Measurements from ENCODE around the gene CASK.
"Not testable (repeated sequence)": the region's sequence is repeated elsewhere in the genome, so short reads cannot be mapped to it uniquely, and the experiment has no call there.

The CASK gene

DNA sequence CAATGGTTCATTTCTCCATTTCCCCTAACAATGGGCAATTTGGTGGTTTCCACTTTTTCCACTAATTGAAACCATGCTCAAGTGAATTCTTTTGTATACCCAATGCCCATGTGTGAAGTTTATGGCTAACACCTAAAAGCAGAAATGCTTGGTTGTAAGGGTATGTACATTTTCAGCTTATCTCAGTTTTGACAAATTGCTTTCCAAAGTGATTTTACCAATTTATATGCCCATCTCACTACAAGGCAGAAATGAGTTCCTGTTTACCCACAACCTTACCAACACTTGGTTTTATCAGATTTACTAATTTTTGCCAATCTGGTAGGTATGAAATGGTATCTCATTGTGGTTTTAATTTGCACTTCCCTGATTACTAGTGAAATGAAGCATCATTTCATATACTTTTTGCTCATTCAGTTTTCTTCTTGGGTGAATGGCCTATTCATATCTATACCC lies 219.8 kb downstream of the CASK start:
- in situ Hi-C loops (cut with HindIII; ENCODE audit: low sequenced_read_pairs): no loop called here

DNA sequence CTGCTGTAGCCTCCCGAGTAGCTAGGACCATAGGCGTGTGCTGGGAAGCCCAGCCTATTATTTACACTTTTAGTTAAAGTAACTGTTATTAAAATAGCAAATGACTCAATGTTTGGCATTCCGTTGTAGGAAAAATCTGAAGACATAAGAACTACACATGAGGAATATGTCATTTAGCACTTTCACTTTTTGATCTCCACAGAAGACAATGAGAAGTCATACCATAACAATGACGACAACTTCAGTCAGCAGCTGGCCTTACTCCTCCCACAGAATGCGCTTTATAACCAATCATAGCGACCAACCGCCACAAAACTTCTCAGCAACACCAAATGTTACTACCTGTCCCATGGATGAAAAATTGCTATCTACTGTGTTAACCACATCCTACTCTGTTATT lies 227.9 kb downstream of the CASK start:
- in situ Hi-C loops (cut with HindIII; ENCODE audit: low sequenced_read_pairs): no loop called here

DNA sequence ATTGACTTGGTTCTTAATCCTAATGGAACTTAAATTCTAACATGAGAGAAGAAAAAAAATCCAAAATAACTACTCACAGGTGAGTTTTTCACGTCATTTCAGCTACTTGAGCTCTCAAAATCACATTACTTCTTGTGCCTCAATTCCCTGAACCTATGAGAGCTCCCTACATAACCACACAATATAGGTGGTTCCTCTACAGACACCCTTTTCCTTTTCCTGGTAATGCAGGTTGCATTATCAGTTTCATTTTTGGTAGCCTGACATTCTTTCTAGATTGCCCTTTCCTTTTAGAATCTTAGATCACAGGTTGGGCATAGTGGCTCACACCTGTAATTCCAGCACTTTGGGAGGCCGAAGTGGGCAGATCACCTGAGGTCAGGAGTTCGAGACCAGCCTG lies 230.3 kb downstream of the CASK start:
- in situ Hi-C loops (cut with HindIII; ENCODE audit: low sequenced_read_pairs): no loop called here

DNA sequence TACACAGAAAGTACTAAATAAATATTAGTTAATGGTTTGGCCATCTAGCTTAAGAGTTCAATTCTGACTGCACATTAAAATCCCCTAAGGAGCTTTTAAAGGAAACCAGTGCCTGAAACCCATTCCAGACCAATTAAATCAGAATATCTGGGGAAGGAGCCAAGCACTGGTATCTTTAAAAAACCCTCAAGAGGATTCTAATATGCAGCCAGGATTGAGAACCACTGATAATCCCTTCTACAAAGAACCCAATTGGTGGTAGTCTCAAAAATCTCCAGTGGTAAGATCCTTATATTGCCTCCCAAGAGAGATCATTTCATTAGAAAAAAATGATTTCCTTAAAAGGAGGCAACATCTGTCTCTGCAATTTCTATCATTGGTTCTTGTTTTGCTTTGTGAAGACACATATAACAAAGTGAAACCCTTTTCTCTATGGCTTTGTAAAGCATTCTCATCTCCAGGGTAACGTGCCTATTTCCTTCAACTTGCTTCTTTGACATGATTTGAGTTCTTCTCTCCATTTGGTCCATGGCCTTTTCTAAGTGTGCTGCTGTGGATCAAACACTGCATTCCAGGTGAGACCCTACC lies 231.1 kb downstream of the CASK start:
- in situ Hi-C loops (cut with HindIII; ENCODE audit: low sequenced_read_pairs): no loop called here

DNA sequence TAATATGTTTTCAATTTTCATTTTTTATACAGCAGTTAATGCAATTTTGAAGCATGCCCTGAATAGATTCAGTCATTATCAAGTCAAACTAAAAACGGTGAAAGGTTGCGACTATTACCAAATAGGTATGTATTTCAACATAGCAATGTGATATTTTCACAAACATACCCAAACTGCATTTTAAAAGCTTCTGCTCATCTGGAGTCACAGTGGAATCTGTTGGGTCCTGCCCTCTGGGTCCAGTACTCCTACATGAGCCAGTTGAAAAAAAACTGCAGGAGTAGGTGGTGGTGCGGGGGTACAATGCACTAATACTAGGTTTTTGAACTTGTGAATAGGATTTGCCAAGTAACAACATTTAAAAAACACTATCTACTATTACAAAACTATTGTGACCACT lies 233.6 kb downstream of the CASK start:
- in situ Hi-C loops (cut with HindIII; ENCODE audit: low sequenced_read_pairs): no loop called here

DNA sequence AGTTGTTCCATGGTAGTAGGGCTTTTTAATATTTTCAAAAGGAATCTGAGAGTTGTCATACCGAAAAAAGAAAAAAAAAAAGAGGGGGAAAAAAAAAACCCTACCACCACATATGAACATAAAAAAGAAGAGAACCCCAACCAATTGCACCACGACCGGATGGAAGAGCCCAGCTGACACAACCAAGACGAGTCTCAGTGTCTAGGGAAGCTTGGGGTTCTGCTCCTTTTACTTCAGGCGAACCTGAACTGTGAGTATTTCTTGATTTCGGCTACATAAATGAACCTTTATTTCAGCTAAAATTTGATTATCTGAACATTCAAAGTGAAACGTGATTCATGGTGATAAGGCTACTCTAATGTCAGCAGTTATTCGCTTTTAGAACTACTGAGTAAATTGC lies 234.5 kb downstream of the CASK start, which contains the start of gene GPR34:
GPR34 (plus strand) TSS at position 139 of the 400 bp plus-strand sequence. CDS start 6,661 bp downstream, outside the sequence.
- in situ Hi-C loops (cut with HindIII; ENCODE audit: low sequenced_read_pairs): no loop called here

DNA sequence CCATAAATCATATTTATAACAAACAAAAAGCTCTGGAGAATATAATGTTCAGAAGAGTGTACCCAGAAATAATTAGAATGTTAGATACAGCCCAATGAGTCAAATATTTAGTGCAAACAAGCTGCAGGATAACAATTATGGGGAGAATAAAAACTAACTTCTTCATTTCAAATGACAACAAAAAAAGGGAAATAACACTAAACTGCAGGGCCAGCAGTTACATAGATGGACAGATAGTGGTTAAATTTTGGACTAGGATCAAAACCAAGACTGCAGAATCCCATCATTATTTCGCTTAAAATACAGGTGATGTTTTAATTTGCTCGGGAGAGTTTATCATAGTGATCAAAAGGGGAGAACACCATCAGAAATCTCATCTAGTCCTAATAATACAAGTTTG lies 235.2 kb downstream of the CASK start:
- in situ Hi-C loops (cut with HindIII; ENCODE audit: low sequenced_read_pairs): no loop called here

DNA sequence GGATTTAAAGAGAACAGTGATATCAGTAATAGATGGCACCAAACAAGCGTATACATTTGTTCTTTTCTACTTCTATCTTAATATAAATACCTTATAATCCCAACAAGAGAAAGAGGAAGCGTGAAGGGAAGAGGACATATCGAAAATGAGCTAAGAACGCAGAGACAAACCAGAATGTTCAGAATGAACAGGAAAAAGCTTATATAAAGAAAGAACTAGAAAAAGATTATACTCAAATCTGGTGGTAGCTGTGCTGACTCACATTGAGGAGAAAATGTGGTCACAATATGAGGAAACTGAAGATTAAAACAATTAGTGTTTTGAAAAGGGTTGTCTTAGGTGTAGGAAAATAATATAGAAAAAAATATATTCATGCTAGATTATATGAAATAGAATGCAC lies 236.6 kb downstream of the CASK start:
- in situ Hi-C loops (cut with HindIII; ENCODE audit: low sequenced_read_pairs): no loop called here

DNA sequence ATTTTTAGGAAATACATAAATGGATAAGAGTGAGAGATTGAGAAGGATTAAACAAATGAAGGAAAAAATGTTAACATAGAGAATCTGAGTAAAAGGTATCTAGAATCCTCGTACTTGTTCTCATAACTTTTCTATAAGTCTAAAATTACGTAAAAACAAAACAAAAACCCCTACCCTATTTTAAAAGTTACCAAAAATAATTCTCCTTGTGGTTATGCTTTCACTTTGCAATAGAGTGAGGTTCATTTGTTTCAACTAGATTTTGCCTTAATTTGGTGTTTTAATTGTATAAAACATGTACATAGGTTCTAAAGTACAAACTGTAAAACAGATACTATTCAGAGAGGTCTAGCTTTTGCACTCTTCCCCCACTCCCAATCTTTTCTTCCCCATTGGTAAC lies 238.4 kb downstream of the CASK start:
- in situ Hi-C loops (cut with HindIII; ENCODE audit: low sequenced_read_pairs): no loop called here

DNA sequence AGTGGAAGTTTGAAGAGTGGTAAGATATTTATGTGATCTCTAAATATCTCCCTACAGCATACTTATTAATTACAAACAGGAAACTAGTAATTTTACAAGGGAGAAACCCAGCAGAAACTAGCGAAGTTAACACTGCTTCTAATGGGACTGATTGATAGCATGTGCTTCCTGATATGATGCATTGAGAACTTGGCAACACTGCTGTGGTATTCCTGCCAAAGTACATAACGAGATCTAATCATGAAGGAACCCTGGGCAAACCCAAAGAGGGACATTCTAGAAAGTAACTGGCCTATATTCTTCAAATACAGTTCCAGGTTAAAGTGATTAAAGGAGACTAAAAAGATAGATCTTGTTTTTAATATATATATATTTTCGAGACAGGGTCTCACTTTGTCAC lies 239.2 kb downstream of the CASK start:
- in situ Hi-C loops (cut with HindIII; ENCODE audit: low sequenced_read_pairs): no loop called here

DNA sequence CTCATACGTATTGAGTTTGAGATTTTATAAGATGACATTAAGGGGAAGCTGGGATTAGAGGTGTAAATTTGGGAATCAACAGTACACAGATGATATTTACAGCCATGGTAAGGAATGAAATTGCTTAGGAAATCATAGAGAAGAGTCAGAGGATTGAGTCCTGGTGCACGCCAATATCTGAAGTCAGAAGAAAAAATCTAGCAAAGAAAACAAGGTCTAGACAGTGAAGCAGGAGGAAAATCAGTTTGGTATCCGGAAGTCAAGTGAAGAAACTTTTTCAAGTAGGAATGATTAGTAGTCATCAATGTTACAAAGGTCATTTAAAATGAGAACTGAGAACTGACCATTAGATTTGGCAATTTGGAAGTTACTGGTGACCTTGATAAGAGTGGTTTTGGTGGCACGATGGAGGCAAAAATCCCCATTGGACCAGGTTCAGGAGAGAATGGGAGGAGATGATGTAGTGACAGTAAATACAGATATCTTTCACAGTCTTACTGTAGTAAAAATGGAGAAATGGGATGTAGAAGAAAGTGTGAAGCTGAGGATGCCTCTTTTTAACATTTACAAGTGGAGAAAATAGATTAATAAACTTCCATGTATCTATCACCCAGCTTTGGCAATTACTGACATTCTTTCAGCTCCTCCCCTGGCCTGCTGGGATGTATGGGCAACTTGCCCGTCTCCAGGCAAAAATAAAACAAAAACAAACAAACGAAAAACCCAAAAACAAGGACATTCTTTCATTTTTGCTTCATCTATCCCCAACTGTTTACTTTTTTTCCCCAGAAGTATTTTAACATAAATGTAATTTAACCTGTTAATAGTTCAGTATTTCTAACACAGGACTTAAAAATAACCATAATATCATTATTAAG lies 245.9 kb downstream of the CASK start:
- in situ Hi-C loops (cut with HindIII; ENCODE audit: low sequenced_read_pairs): no loop called here

DNA sequence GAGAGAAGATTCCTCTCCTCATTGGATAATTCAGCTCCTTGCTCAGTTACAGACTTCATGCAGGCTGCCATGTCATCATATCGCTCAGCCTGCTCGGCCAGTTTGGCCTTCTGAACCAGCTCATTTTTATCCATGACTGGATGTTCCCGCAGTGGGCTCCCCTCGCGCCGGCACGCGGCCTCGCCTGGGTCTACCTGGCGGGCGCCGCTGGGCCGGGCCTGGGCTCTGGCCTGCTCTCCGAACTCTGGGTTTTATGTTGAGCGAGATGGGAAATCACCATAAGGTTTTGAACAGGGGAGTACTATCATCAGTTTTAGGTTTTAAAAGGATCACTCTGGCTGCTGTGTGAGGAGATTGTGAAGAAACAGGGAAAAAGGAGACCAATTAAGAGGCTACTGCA lies 247.0 kb downstream of the CASK start:
- in situ Hi-C loops (cut with HindIII; ENCODE audit: low sequenced_read_pairs): not testable (repeated sequence)

DNA sequence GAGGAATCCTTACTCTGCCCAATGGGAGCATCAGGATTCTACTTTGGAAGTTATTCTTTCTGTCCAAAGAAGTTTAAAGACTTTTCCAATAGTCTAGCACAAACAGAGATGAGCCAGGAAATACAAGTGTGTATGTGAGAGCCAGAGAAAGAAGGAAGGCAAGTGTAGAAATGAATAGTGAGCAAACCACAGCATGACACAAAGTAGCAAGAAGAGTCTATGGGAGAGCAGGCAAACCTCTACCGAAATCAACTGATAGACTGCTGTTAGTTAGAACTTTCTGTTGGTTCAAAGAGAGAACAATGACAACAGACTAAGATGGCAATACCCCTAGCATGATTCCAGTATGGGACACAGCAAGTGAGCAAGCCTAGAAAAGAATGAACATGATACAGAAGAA lies 250.7 kb downstream of the CASK start:
- in situ Hi-C loops (cut with HindIII; ENCODE audit: low sequenced_read_pairs): no loop called here

DNA sequence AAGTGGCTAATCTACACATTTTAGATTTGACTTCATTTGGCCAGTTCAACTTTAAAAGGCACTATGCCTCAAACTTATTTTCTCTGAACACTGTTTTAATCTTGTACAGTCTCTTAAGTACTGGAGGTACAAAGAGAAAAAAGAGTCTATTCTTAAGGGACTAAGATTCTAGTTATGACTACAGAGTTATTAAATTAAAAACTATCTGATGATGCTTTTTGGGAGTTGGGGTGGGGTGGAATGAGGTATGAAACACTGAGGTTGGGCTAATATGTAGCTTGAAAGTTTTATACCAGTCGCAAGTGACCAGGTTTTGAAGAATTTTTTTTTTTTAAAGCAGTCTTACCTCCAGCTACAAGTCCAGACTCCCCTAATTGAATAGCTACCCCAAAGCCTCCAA lies 252.3 kb downstream of the CASK start:
- in situ Hi-C loops (cut with HindIII; ENCODE audit: low sequenced_read_pairs): no loop called here

DNA sequence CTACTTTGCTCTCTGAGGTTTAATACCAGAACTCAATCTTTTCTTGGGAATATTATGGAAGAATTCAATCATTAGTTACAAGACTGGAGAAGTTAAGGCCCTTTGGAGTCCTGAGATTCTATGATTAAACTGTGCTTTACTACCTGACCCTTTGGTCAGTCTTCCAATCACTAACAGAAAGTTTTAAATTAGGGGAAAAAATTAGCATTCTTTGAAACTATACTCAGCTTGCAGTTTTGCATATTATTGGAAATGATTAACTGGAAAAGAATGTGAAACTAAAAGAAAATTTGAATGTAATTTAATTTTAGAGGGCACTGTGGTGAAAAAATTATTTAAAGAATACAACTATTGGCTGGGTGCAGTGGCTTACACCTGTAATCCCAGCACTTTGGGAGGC lies 253.2 kb downstream of the CASK start:
- in situ Hi-C loops (cut with HindIII; ENCODE audit: low sequenced_read_pairs): no loop called here

DNA sequence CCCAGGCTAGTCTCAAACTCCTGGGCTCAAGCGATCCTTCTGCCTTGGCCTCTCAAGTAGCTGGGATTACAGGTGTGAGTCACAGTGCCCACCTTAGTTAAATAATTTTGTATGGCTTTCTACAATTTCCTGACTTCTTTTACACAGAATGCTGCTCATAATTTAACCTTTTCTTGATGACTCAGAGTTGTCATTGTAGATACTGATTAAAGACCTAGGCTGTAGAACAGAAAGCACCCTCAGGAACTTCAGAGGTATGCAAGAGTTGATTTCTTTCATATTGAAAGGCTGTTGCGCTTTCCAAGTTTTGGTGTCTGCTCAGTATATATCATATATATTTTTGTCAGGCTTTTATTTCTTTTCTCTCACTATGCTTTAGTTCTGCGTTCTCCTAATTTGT lies 255.7 kb downstream of the CASK start:
- in situ Hi-C loops (cut with HindIII; ENCODE audit: low sequenced_read_pairs): no loop called here

DNA sequence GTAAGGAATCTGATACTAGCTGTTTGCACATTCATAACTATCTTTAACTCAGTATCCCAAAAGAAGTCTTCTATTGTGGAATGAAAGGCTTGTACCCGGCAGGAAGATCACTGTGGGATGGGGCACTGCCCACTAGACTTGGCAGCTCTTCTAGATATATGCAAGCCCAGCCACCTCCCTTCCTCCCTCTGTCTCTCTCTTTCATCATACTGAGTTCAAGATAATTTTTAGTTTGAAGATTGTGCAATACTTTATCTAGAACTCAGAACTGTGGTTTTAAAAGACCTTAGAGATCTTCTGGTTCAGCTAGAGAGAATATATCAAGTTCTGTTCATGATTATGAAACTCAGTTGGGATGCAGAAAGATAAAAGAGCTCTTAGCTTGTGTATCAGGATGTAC lies 257.1 kb downstream of the CASK start:
- in situ Hi-C loops (cut with HindIII; ENCODE audit: low sequenced_read_pairs): no loop called here

DNA sequence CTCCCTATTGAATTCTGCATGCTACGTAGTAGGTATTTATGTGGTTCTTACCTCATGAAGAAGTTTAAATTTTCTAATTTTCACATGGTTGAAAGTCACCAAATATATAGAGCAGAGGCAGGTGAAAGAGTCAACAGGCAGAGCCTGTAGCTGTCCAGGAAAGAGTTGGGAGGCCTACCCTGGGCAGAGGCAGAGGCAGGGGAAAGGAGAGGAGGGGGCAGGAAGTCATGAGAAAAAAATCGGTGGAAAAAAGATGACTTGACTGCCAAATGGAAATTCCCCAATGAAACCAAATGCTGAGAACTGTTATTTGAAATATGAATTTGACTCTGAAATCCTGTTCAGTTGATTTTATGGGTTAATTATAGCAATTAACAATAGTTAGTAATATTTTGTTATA lies 257.7 kb downstream of the CASK start:
- in situ Hi-C loops (cut with HindIII; ENCODE audit: low sequenced_read_pairs): no loop called here

DNA sequence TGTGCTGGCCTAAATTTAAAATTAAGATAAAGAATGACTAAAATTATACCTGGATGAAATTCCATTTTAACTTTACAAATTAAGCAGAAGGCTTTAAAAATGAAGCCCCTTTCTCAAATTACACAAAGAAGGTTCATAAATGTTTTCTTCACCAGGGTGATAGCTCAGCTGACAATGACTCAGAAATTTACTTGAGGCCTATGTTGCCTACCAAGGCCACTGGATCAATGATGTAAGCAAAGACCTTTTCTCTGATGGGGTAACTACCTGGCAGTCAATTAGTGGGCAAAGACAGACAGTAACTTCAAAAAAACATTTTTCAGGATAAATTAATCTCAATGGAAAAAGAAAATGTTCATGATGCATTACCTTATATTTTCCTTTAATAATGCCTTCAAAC lies 258.4 kb downstream of the CASK start:
- in situ Hi-C loops (cut with HindIII; ENCODE audit: low sequenced_read_pairs): no loop called here

DNA sequence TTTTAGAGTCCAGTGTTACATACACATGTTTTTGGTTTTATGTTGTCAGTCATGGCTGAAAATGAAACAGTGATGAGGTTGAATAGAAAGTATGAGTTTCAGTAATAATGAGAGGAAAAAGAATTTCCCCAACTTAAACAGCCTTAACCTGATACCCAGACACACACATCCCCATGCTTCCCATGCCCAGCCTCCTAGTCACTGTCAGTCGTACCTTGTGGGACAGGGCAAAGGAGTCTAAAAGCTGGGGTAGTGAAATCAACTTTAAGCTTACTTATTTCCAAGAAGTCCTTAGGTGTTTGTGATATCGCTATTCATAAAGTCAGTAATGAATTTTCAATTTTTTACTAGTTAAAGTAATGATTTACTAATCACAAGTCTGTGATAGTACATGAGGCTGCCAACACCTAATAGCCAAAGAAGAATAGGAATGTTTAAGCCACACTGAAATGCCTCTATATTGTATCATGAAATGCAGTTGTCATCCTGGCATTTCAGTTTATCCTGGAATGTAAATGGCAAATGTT lies 258.9 kb downstream of the CASK start:
- in situ Hi-C loops (cut with HindIII; ENCODE audit: low sequenced_read_pairs): no loop called here

DNA sequence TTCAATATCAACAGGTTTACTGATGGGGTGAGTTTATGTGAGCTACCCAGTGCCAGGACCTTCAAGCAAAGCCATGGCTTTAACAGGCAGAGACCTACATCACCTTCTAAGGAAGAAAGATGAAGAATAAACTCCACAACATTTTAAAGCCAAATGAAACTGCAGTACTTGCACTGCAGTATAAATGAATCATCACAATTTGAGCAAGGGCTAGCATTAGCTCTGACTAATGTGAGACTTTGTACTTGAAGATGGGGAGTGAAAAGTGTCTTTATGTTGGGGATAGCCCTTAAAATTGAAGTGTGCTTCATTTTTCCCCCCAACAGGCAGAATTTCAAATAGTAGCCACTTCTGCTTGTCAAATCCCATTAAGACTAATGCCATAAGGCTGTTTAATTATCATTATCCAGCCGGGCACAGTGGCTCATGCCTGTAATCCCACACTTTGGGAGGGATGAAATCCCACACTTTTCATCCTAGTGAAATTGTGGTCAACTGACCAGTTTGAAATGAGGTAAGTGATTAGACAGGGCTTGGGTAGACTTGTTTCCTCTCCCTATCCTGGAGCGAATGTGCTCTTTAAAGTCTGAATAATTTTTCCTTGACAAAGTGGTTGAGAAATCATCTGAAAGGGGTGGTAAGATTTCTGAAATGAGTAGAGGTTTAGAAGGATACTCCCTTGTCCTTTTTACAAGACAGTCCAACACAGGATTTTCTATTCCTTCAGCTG lies 261.8 kb downstream of the CASK start:
- in situ Hi-C loops (cut with HindIII; ENCODE audit: low sequenced_read_pairs): no loop called here

DNA sequence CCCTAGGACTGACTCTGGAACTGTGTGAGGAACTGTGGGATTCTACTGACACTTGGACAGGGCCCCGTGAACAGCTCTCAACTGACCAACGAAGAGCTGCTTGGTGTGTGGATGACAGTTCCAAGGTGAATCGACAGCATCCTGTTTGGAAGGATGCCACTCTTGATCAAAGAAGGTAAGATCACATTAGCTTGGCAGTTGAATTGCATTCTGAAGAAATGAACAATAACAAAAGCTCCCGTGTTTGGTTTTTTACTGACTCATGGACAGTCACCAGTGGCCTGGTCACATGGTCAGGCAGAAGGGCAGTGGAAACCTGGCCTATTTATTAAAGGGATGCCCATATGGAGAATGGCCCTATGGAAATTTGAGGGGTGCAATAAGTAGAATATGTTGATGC lies 267.7 kb downstream of the CASK start:
- in situ Hi-C loops (cut with HindIII; ENCODE audit: low sequenced_read_pairs): no loop called here

Data from endothelial cell of hepatic sinusoid (primary cell).